Activated CD8-positive, alpha-beta T cell treated with anti-CD3 and anti-CD28 coated beads for 36 hours (primary cell): Measurements from ENCODE around the gene ANKRD13C. TPM values are rescaled to one million over a fixed set of nuclear protein-coding genes. Genes with fewer than 3 reads are reported as not detected.

Experiments used
- ATAC-seq: fragments of 200-7000 bp; cut with Tn5 transposase; one replicate; pipeline ENCODE4 v1.10.0; 2021; ENCODE audit warnings: mild to moderate bottlenecking, moderate library complexity
- CTCF ChIA-PET: fragments of 350-600 bp; sonication (Branson Sonifier 250); formaldehyde crosslinking; loops from one replicate; lab custom pipeline; 2021; ENCODE audit warnings: antibody characterized with exemption; lab: Charles Lee
- POLR2A ChIA-PET: fragments of 350-600 bp; sonication (Branson Sonifier 250); formaldehyde crosslinking; loops from one replicate; lab custom pipeline; 2021; ENCODE audit warnings: antibody characterized with exemption; lab: Charles Lee
- DNase-seq: peaks from one replicate; pipeline ENCODE4 v3.0.0-alpha.2; 2020
- H3K27ac Mint-ChIP-seq: one replicate; pipeline ENCODE4 v1.8.0; 2021; ENCODE audit warnings: mild to moderate bottlenecking, mixed read lengths
- H3K27me3 Mint-ChIP-seq: one replicate; pipeline ENCODE4 v1.8.0; 2021; ENCODE audit warnings: mixed read lengths
- H3K36me3 Mint-ChIP-seq: one replicate; pipeline ENCODE4 v1.8.0; 2021; ENCODE audit warnings: low read depth, mixed read lengths
- H3K4me1 Mint-ChIP-seq: one replicate; pipeline ENCODE4 v1.8.0; 2021; ENCODE audit warnings: low read depth, mixed read lengths
- H3K4me3 Mint-ChIP-seq: one replicate; pipeline ENCODE4 v1.8.0; 2021; ENCODE audit warnings: mild to moderate bottlenecking, moderate library complexity, mixed read lengths
- H3K9me3 Mint-ChIP-seq: one replicate; pipeline ENCODE4 v1.8.0; 2021; ENCODE audit warnings: mixed read lengths
- intact Hi-C: fragments of 100-400 bp; cut with micrococcal nuclease; formaldehyde crosslinking; loops from one replicate; pipeline ENCODE4 v1.10.0; 2022
- total RNA-seq, 2 experiments: library from RNA; stranded (reverse); gene quantifications; one replicate each; pipeline ENCODE4 v1.2.3, GENCODE V29; 2021
- TF ChIP-seq, protein P1 (sequence below): fragments of 200-600 bp; IDR thresholded peaks from one replicate; pipeline ENCODE4 v1.8.0; 2022; ENCODE audit warnings: antibody characterized with exemption, mild to moderate bottlenecking

ANKRD13C gene
- total RNA-seq, 2 experiments from 2014 or later = 15.1 to 16.9 TPM

DNA sequence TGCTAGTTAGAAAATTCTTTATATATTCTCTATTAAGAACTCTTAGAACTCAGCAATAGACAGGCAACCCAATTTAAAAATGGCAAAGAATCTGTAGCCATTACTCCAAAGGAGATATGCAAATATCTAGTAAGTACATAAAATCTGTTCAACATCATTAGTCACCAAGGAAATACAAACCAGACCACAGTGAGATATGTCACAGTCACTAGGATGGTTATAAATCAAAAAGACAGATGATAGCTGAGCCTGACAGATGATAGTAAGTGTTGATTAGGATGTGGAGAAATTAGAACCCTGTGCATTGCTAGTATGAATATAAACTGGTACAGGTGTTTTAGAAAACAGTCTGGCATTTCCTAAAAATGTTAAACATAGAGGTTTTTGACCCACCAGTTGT is 106.8 kb downstream of the ANKRD13C start:
- Mint-ChIP-seq H3K4me3 (no peak overlapping the region), H3K27me3 (no peaks in the 10 kb centered on the region), H3K27ac (peak overlapping the region; percentile 63), H3K36me3 (peaks cover 67% of the 10 kb centered on the region), H3K4me1 (peaks cover 19% of the 10 kb centered on the region), H3K9me3 (no peaks in the 10 kb centered on the region)
- intact Hi-C loops = no loop called here
- TF ChIP-seq, protein P1, sequence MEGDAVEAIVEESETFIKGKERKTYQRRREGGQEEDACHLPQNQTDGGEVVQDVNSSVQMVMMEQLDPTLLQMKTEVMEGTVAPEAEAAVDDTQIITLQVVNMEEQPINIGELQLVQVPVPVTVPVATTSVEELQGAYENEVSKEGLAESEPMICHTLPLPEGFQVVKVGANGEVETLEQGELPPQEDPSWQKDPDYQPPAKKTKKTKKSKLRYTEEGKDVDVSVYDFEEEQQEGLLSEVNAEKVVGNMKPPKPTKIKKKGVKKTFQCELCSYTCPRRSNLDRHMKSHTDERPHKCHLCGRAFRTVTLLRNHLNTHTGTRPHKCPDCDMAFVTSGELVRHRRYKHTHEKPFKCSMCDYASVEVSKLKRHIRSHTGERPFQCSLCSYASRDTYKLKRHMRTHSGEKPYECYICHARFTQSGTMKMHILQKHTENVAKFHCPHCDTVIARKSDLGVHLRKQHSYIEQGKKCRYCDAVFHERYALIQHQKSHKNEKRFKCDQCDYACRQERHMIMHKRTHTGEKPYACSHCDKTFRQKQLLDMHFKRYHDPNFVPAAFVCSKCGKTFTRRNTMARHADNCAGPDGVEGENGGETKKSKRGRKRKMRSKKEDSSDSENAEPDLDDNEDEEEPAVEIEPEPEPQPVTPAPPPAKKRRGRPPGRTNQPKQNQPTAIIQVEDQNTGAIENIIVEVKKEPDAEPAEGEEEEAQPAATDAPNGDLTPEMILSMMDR = no peak
- ChIA-PET CTCF (interaction anchor here (0.7 kb wide), 1 partner anchor 280 kb away, joined by 3 read pairs; no protein-coding TSS in a partner anchor), POLR2A (no interaction called here)
- DNase-seq = no peak
- peak; percentile 81 for ATAC-seq

DNA sequence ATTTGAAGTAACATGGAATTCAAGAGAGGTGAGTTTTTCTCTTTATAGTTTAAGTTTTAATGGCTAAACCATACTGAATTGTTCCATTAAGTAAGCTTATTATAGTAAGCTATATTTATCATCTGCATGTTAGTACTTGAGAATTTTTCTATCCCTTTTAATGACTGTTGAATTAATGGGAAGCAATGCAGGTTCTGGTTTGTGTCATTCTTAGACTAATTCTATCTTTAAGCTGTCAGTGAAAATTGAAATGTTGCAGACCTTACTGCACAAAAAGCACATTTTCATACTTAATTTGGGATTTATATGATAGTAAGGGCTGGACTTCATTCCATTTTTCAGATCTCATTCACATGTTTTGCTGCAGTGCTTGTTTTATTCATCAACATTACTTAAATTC is 107.4 kb downstream of the ANKRD13C start:
- Mint-ChIP-seq H3K27me3 (no peaks in the 10 kb centered on the region), H3K4me1 (peaks cover 19% of the 10 kb centered on the region), H3K4me3 (no peak overlapping the region), H3K27ac (peak overlapping the region; percentile 63), H3K36me3 (peaks cover 67% of the 10 kb centered on the region), H3K9me3 (no peaks in the 10 kb centered on the region)
- ChIA-PET CTCF (interaction anchor here (0.7 kb wide), 1 partner anchor 281 kb away, joined by 3 read pairs; no protein-coding TSS in a partner anchor), POLR2A (interaction anchor here (1.0 kb wide), 2 partner anchors 22 to 107 kb away, joined by 3 read pairs; partner anchors contain the start of gene ANKRD13C)
- ATAC-seq (no peak), DNase-seq (no peak)
- intact Hi-C loops = no loop called here
- TF ChIP-seq, protein P1 = no peak

DNA sequence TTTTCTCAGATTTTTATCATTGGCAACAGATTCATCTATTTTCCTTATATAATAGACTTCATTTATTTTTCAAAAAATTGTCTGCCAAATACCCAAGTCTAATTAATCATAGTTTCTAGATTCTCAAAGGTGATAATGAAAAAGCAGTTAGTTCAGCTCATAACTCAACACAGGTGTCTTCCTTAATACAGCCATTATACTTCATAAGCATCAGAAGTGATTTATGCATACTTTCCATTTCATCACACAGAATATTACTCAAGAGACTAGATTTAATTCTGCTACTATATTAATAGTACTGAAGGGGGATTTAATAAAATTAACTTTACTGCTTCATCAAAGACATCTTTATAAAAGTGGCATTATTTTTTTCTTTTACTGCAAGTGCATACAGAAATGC is 114.6 kb downstream of the ANKRD13C start:
- DNase-seq (no peak), ATAC-seq (no peak)
- TF ChIP-seq, protein P1 = no peak
- ChIA-PET POLR2A (no interaction called here), CTCF (no interaction called here)
- Mint-ChIP-seq H3K9me3 (no peaks in the 10 kb centered on the region), H3K27me3 (no peaks in the 10 kb centered on the region), H3K4me3 (no peak overlapping the region), H3K27ac (peak overlapping the region; percentile 32), H3K4me1 (peaks cover 4% of the 10 kb centered on the region), H3K36me3 (peaks cover 57% of the 10 kb centered on the region)
- intact Hi-C loops = no loop called here

DNA sequence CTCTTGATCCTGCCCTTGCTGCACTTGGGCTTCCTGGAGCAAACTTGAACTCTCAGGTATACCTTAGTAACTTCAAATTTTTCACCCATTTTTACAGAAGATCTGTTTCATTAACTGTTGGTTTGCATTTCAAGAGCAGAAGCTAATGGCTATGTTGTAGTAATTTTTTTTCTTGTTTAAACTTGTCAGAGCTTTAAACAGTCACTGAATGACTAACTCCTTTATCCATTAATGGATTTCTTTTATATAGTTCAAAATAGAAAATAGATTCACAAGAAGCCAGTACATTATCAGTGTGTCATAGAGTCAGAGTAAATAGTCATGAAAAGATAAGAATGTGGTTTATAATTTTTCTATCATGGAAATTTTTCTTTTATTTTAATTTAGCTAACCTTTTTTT is 119.8 kb downstream of the ANKRD13C start:
- Mint-ChIP-seq H3K27me3 (no peaks in the 10 kb centered on the region), H3K4me3 (no peak overlapping the region), H3K27ac (peak overlapping the region; percentile 30), H3K9me3 (no peaks in the 10 kb centered on the region), H3K36me3 (peaks cover 61% of the 10 kb centered on the region), H3K4me1 (peaks cover 8% of the 10 kb centered on the region)
- CTCF ChIA-PET = no interaction called here
- intact Hi-C loops = no loop called here
- TF ChIP-seq, protein P1 = no peak
- ATAC-seq (no peak), DNase-seq (no peak)
- POLR2A ChIA-PET = interaction anchor here (1.1 to 1.5 kb wide), 2 partner anchors 11 to 25 kb away, joined by 3 read pairs; no protein-coding TSS in a partner anchor

DNA sequence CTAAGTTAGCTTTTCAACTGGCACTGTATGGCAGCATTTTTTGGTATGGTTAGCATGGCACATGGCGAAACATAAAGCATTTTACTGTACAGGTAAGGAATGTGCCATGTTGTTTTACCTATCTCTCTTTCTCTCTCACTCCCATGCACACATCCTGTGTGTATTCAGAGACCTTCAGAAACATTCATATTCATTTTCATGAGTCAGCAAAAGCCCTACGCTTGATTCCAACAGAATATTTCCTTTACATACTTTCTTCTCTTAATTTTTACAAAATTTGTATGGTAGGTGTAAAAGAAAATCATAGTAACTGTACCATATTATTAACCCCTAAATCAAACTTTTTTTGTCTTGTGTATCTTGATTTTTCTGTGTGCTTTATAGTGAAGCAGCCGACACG is 123.0 kb downstream of the ANKRD13C start:
- Mint-ChIP-seq H3K27me3 (no peaks in the 10 kb centered on the region), H3K36me3 (peaks cover 58% of the 10 kb centered on the region), H3K4me3 (no peak overlapping the region), H3K27ac (peak overlapping the region; percentile 35), H3K4me1 (peaks cover 27% of the 10 kb centered on the region), H3K9me3 (no peaks in the 10 kb centered on the region)
- POLR2A ChIA-PET = interaction anchor here (0.6 to 1.5 kb wide), 3 partner anchors 18 to 123 kb away, joined by 3 to 4 read pairs (median 3); partner anchors contain the start of gene ANKRD13C
- DNase-seq (no peak), ATAC-seq (no peak)
- TF ChIP-seq, protein P1 = no peak
- CTCF ChIA-PET = interaction anchor here (1.1 kb wide), 1 partner anchor 11 kb away, joined by 4 read pairs; no protein-coding TSS in a partner anchor
- intact Hi-C loops = no loop called here
